ENCODE data around the gene GALNT18.

GALNT18 gene

DNA sequence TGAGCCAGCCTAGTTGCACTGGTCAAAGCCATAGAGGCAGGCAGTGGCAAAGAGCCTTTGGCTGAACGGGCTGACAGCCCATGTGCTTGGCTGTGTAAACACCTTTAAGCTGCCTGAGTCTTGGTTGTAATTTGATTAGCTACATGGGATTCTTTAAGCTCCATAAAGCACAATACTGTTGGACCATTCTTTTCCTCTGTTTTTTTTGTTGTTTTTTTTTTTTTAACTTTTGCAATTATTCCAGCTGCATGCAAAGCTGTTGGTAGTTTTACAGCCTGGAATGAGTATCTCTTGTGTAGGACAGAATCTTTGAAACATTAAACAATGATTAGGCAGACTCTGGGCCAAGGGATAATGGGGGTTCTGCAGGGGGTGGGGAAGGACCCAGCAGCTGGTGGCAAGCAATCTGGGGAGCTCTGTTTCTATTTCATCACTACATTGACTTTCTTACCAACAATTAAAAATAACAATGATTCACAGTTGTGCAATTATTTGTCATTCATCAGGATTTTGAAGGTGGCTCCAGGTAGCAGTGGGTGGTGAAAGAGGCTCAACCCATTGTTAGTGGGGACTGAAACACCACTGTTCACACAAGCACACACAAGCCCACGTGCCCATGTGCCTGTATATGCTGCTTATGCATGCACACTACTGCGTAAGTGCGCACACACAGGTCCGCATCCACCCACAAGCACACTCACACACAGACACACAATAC, 199.2 kb downstream of the GALNT18 start:
- Histone ChIP-seq H3K36me3 (ENCODE audit: control insufficient read depth in 2 of 2, insufficient read depth in 1 of 2, low read length in 2 of 2) (no peaks in the 10 kb centered on the region), H3K4me1 (ENCODE audit: control insufficient read depth, insufficient read depth, low read length) (no peaks in the 10 kb centered on the region), H3K27ac (ENCODE audit: extremely low read depth, low read depth, low read length) (no peak overlapping the region), H3K9me3 (ENCODE audit: control insufficient read depth, insufficient read depth, low read depth, low read length) (no peaks in the 10 kb centered on the region), H3K4me3 (ENCODE audit: low read depth, low read length) (no peak overlapping the region)
- peak; percentile 69 for TF ChIP-seq PRDM6 (tag by site-specific recombination; IDR thresholded peaks at IDR 0.05)
- TF ChIP-seq ZNF658 (tag by site-specific recombination; IDR thresholded peaks at IDR 0.05) = no peak
- TF ChIP-seq SP3 (tag by site-specific recombination; IDR thresholded peaks at IDR 0.05) = no peak
- 0 out of 2 replicates have a peak, but pooled peaks have one; percentile 7 for TF ChIP-seq ZFHX2 (tag by site-specific recombination; conservative IDR thresholded peaks at IDR 0.05)
- TF ChIP-seq ZBTB1 (tag by site-specific recombination; IDR thresholded peaks at IDR 0.05) = no peak
- TF ChIP-seq ZNF785 (tag by site-specific recombination; IDR thresholded peaks at IDR 0.05) = no peak
- ChIA-PET POLR2A (no interaction called here), CTCF (interaction anchor here (0.7 kb wide), 2 partner anchors 15 to 199 kb away, joined by 3 read pairs; partner anchors contain the start of gene GALNT18)

DNA sequence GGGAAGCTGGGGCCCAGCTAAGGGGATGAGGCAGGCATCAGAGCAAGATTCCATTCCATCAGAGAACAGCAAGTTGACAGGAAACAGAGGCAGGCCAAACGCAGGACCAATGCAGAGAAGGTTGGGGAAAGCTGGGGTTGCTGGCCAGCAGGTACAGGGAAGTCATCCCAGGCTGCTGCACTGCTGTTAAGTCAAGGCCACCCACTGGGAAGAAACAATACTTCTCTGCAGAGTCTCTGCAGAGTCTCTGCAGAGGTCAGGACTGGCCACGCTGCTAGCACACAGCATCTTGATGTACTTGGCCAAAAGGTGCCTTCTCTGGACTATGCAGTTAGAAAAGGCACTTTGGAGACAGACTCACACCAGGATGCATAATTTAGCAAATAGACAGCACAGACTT, 200.3 kb downstream of the GALNT18 start:
- ChIA-PET CTCF (interaction anchor here (0.6 to 1.4 kb wide), 3 partner anchors 20 to 588 kb away, joined by 3 to 5 read pairs (median 4); no protein-coding TSS in a partner anchor), POLR2A (no interaction called here)
- H3K27ac ChIP-seq (ENCODE audit: extremely low read depth, low read depth, low read length) = no peak overlapping the region
- H3K36me3 ChIP-seq (ENCODE audit: control insufficient read depth in 2 of 2, insufficient read depth in 1 of 2, low read length in 2 of 2) = no peaks in the 10 kb centered on the region
- no peaks in the 10 kb centered on the region for H3K4me1 ChIP-seq (ENCODE audit: control insufficient read depth, insufficient read depth, low read length)
- no peak overlapping the region for H3K4me3 ChIP-seq (ENCODE audit: low read depth, low read length)
- TF ChIP-seq ZNF114 (tag by site-specific recombination; IDR thresholded peaks at IDR 0.05) = no peak
- TF ChIP-seq ZNF548 (tag by site-specific recombination; IDR thresholded peaks at IDR 0.05) = no peak
- no peak for TF ChIP-seq ZNF692 (tag by site-specific recombination; IDR thresholded peaks at IDR 0.05)
- TF ChIP-seq, protein P1, sequence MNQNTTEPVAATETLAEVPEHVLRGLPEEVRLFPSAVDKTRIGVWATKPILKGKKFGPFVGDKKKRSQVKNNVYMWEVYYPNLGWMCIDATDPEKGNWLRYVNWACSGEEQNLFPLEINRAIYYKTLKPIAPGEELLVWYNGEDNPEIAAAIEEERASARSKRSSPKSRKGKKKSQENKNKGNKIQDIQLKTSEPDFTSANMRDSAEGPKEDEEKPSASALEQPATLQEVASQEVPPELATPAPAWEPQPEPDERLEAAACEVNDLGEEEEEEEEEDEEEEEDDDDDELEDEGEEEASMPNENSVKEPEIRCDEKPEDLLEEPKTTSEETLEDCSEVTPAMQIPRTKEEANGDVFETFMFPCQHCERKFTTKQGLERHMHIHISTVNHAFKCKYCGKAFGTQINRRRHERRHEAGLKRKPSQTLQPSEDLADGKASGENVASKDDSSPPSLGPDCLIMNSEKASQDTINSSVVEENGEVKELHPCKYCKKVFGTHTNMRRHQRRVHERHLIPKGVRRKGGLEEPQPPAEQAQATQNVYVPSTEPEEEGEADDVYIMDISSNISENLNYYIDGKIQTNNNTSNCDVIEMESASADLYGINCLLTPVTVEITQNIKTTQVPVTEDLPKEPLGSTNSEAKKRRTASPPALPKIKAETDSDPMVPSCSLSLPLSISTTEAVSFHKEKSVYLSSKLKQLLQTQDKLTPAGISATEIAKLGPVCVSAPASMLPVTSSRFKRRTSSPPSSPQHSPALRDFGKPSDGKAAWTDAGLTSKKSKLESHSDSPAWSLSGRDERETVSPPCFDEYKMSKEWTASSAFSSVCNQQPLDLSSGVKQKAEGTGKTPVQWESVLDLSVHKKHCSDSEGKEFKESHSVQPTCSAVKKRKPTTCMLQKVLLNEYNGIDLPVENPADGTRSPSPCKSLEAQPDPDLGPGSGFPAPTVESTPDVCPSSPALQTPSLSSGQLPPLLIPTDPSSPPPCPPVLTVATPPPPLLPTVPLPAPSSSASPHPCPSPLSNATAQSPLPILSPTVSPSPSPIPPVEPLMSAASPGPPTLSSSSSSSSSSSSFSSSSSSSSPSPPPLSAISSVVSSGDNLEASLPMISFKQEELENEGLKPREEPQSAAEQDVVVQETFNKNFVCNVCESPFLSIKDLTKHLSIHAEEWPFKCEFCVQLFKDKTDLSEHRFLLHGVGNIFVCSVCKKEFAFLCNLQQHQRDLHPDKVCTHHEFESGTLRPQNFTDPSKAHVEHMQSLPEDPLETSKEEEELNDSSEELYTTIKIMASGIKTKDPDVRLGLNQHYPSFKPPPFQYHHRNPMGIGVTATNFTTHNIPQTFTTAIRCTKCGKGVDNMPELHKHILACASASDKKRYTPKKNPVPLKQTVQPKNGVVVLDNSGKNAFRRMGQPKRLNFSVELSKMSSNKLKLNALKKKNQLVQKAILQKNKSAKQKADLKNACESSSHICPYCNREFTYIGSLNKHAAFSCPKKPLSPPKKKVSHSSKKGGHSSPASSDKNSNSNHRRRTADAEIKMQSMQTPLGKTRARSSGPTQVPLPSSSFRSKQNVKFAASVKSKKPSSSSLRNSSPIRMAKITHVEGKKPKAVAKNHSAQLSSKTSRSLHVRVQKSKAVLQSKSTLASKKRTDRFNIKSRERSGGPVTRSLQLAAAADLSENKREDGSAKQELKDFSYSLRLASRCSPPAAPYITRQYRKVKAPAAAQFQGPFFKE (tag by site-specific recombination; IDR thresholded peaks at IDR 0.05; ENCODE audit: borderline replicate concordance) = no peak
- no peak for TF ChIP-seq ZNF202 (tag by site-specific recombination; IDR thresholded peaks at IDR 0.05; ENCODE audit: borderline replicate concordance)
- TF ChIP-seq, protein P2, sequence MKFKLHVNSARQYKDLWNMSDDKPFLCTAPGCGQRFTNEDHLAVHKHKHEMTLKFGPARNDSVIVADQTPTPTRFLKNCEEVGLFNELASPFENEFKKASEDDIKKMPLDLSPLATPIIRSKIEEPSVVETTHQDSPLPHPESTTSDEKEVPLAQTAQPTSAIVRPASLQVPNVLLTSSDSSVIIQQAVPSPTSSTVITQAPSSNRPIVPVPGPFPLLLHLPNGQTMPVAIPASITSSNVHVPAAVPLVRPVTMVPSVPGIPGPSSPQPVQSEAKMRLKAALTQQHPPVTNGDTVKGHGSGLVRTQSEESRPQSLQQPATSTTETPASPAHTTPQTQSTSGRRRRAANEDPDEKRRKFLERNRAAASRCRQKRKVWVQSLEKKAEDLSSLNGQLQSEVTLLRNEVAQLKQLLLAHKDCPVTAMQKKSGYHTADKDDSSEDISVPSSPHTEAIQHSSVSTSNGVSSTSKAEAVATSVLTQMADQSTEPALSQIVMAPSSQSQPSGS (tag by site-specific recombination; IDR thresholded peaks at IDR 0.05; ENCODE audit: low read depth) = no peak
- TF ChIP-seq, protein P3, sequence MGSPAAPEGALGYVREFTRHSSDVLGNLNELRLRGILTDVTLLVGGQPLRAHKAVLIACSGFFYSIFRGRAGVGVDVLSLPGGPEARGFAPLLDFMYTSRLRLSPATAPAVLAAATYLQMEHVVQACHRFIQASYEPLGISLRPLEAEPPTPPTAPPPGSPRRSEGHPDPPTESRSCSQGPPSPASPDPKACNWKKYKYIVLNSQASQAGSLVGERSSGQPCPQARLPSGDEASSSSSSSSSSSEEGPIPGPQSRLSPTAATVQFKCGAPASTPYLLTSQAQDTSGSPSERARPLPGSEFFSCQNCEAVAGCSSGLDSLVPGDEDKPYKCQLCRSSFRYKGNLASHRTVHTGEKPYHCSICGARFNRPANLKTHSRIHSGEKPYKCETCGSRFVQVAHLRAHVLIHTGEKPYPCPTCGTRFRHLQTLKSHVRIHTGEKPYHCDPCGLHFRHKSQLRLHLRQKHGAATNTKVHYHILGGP (tag by site-specific recombination; IDR thresholded peaks at IDR 0.05) = no peak
- no peak for TF ChIP-seq ZNF623 (tag by site-specific recombination; IDR thresholded peaks at IDR 0.05)
- no peak for TF ChIP-seq ZNF76 (tag by site-specific recombination; IDR thresholded peaks at IDR 0.05; ENCODE audit: borderline replicate concordance, low read depth)
- TF ChIP-seq ZNF701 (tag by site-specific recombination; IDR thresholded peaks at IDR 0.05) = no peak
- TF ChIP-seq ZNF404 (tag by site-specific recombination; IDR thresholded peaks at IDR 0.05) = no peak
- no peak for TF ChIP-seq ZNF239 (tag by site-specific recombination; IDR thresholded peaks at IDR 0.05)
- no peak for TF ChIP-seq SALL2 (tag by site-specific recombination; IDR thresholded peaks at IDR 0.05; ENCODE audit: borderline replicate concordance)
- no peak for TF ChIP-seq ZNF366 (tag by site-specific recombination; conservative IDR thresholded peaks at IDR 0.05)
- no peak for TF ChIP-seq ZNF16 (tag by site-specific recombination; IDR thresholded peaks at IDR 0.05; ENCODE audit: low read depth)
- TF ChIP-seq ZNF394 (tag by site-specific recombination; IDR thresholded peaks at IDR 0.05; ENCODE audit: borderline replicate concordance) = no peak
- no peak for TF ChIP-seq ZBTB7A (tag by site-specific recombination; IDR thresholded peaks at IDR 0.05; ENCODE audit: low read depth)
- no peaks in the 10 kb centered on the region for H3K9me3 ChIP-seq (ENCODE audit: control insufficient read depth, insufficient read depth, low read depth, low read length)
